ENCODE results near the gene IL4. TPM values are rescaled to one million over a fixed set of nuclear protein-coding genes. Genes with fewer than 3 reads are reported as not detected.

IL4 gene
- total and polyA plus RNA-seq, 3 donors from 2014 or later = not detected

DNA sequence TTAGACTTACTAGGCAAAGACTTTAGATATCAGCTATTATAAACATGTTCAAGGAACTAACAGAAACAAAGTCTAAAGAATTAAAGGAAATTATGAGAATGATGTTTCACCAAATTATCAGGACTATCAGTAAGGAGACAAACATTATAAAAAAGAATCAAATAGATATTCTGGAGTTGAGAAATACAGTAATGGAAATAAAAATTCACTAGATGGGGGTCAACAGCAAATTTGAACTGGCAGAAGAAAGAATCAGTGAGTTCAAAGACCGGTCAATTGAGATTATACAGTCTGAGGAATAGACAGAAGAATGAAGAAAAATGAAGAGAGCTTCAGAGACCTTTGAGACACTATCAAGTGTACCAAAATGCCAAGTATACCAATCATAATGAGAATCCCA, 25.4 kb upstream of the IL4 start:
- Histone ChIP-seq H3K27me3 (no peaks in the 10 kb centered on the region), H3K36me3 (ENCODE audit: low read depth, missing control alignments) (no peaks in the 10 kb centered on the region), H3K4me3 (no peak overlapping the region), H3K9me3 (no peaks in the 10 kb centered on the region), H3K27ac (no peak overlapping the region), H3K4me1 (no peaks in the 10 kb centered on the region)
- no peak for DNase-seq
- 94 to 97% methylated on average over 1 of the region's 1 CpG for WGBS, 2 donors
- intact Hi-C loops (cut with DNase I; ENCODE audit: low total_unique reads) = no loop called here
- TF ChIP-seq POLR2A (IDR thresholded peaks at IDR 0.05) = no peak
- TF ChIP-seq, protein P1, sequence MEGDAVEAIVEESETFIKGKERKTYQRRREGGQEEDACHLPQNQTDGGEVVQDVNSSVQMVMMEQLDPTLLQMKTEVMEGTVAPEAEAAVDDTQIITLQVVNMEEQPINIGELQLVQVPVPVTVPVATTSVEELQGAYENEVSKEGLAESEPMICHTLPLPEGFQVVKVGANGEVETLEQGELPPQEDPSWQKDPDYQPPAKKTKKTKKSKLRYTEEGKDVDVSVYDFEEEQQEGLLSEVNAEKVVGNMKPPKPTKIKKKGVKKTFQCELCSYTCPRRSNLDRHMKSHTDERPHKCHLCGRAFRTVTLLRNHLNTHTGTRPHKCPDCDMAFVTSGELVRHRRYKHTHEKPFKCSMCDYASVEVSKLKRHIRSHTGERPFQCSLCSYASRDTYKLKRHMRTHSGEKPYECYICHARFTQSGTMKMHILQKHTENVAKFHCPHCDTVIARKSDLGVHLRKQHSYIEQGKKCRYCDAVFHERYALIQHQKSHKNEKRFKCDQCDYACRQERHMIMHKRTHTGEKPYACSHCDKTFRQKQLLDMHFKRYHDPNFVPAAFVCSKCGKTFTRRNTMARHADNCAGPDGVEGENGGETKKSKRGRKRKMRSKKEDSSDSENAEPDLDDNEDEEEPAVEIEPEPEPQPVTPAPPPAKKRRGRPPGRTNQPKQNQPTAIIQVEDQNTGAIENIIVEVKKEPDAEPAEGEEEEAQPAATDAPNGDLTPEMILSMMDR (IDR thresholded peaks at IDR 0.05) = no peak

DNA sequence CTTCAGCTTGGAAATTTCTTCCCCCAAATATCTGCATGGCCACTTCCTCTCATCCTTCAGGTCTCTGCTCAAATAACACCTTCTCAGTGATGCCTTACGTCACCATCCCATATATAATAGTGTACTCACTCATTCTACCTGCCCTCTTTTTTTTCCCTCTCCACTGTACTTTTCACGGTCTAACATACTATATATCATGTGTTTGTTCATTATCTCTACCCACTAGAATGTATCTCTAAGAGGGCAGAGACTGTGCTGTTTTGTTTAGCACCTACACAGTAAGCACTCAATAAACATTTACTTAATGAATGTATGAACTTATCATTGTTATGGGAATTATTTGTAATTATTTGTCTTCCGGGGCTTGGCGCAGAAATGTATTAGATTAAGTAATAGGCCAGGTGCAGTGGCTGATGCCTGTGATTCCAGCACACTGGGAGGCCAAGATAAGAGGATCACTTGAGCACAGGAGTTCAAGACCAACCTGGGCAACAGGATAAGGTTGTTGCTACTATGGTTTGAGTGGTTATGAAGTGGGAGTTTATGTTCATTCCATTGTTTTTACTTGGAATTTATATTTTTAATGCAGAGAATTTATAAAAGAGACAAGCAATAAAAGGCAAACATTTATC, 21.8 kb upstream of the IL4 start:
- Histone ChIP-seq H3K9me3 (no peaks in the 10 kb centered on the region), H3K27me3 (no peaks in the 10 kb centered on the region), H3K36me3 (ENCODE audit: low read depth, missing control alignments) (no peaks in the 10 kb centered on the region), H3K4me3 (no peak overlapping the region), H3K4me1 (peaks cover 3% of the 10 kb centered on the region), H3K27ac (no peak overlapping the region)
- no peak for TF ChIP-seq POLR2A (IDR thresholded peaks at IDR 0.05)
- TF ChIP-seq, protein P1 (IDR thresholded peaks at IDR 0.05) = no peak
- WGBS, 2 donors = 84 to 89% methylated on average over 4 of the region's 4 CpGs
- no peak for DNase-seq
- intact Hi-C loops (cut with DNase I; ENCODE audit: low total_unique reads) = no loop called here

DNA sequence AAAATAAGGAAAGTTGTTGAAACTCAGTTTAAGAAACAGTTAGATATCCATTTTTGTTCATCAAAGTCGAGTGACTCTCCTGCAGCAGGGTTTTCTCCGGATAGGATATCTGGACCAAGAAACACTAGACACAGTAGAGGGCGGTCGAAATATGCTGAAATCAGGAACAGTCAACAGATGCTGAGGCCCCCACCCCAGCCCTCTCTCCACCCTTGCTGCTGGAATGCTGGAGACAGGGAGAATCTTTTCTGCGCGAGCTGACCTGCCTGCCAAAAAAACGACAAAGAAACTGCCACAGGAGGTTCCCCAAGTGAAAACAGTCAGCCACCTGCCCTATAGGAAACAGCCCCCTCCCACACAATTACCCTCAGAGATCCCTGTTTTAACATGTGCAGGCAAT, 20.1 kb upstream of the IL4 start:
- peaks cover 3% of the 10 kb centered on the region for H3K4me1 ChIP-seq
- DNase-seq = no peak
- 21 to 25% methylated on average over 7 of the region's 7 CpGs for WGBS, 2 donors
- TF ChIP-seq, protein P1 (IDR thresholded peaks at IDR 0.05) = no peak
- no peak for TF ChIP-seq POLR2A (IDR thresholded peaks at IDR 0.05)
- H3K9me3 ChIP-seq = no peaks in the 10 kb centered on the region
- no peaks in the 10 kb centered on the region for H3K27me3 ChIP-seq
- no peak overlapping the region for H3K4me3 ChIP-seq
- intact Hi-C loops (cut with DNase I; ENCODE audit: low total_unique reads) = no loop called here
- H3K27ac ChIP-seq = no peak overlapping the region
- no peaks in the 10 kb centered on the region for H3K36me3 ChIP-seq (ENCODE audit: low read depth, missing control alignments)

DNA sequence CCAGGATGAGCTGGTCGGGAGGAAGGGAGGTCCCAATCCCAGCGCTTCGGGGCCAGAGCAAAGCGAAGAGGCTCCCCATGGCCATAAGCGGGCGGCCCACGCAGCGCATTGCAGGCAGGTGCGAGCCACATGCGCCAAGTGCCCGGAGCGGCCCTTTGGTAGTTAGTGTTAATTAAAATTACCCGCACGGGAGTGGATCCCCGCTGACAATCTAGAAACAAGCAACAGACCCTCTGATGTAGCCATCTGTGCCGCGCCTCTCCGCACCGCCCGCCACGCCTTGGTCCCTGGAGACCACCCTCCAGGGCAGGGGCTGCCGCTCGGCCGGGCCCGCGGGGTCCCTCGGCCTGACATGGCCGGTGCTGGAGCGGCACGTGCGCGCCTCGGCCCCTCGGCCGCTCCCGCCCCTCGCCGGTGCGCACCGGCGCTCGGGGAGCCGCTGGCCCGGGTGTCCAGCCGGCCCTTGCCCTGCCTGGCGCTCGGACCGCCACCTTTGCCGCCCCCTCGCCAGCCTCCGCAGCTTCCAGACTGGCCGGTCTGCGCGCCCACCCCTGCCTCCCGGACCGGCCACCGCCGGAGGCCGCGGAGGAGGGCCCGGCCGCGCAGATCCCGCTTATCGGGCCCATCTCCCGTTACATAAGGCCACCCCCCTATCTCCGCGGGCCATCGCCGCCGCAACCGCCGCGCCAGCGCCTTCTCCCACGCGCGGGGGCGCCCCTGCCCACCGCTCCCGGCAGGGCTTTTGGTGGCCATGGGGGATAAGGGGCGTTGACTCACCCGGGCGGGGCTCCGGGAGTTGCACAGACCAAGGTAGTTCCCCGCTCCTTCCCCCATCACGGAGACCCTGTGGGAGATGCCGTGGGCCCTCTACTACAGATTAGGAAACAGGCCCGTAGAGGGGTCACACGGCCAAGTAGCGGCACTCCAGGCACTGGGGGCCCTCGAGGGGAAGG, 17.7 kb upstream of the IL4 start:
- Histone ChIP-seq H3K27ac (no peak overlapping the region), H3K36me3 (ENCODE audit: low read depth, missing control alignments) (no peaks in the 10 kb centered on the region), H3K9me3 (no peaks in the 10 kb centered on the region), H3K27me3 (no peaks in the 10 kb centered on the region), H3K4me1 (peaks cover 3% of the 10 kb centered on the region), H3K4me3 (peak overlapping the region; percentile 33 to 53)
- no peak for DNase-seq
- intact Hi-C loops (cut with DNase I; ENCODE audit: low total_unique reads) = no loop called here
- no peak for TF ChIP-seq POLR2A (IDR thresholded peaks at IDR 0.05)
- TF ChIP-seq, protein P1 (IDR thresholded peaks at IDR 0.05) = no peak
- 3 to 5% methylated on average over 37 to 75 of the region's 92 CpGs for WGBS, 2 donors
